GM19468 (cell line): Measurements from ENCODE around the gene DYNLRB1.
A peak's percentile ranks its signal among the peaks of the same experiment; 100 is the strongest.

Experiments
- ATAC-seq: cut with Tn5 transposase; IDR thresholded peaks from one replicate; pipeline ENCODE4 v1.9.1; 2021; ENCODE audit warnings: mild to moderate bottlenecking, moderate library complexity, moderate number of reproducible peaks; ENCODE audit not compliant: unreplicated experiment; ENCODE audit errors: extremely low read depth

Gene DYNLRB1

DNA sequence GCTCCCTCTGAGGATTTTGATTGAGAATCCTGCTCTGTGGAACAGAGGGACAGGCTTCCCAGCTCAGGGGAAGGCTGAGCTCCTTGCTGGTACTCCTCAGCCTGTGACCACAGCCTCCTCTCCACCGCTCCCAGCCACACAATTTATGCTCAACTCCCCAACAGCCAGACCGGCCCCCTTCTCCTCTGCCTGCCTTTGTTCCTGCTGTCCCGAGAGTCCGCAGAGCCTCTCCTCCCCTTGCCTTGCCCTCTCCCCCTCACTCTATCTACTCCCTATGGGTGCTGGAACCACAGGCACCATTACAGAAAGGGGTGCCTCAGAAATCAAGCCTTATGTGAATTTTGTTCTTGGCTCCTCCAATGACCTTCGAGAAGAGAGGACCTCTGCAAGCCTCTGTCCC, 58.2 kb downstream of the DYNLRB1 start:
- ATAC-seq, result no peak

DNA sequence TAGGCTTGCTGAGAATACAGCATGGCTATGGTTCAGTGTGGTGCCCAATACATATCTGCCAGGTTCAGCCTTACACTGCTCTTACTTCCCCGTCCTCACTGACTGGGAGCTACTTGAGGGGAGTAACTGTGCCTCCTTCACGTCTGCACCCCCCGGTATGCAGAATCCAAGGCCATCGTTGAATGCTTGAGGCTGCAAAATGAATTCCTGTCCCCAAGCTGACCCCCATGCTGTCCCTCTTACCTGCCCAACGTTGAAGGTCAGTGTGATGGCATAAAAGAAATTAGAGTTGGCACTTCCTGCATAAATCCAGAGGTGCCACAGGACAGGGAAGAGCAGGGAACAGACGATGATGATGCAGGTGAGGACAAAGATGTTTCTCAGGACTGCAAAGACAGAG, 58.6 kb downstream of the DYNLRB1 start:
- ATAC-seq, result no peak

DNA sequence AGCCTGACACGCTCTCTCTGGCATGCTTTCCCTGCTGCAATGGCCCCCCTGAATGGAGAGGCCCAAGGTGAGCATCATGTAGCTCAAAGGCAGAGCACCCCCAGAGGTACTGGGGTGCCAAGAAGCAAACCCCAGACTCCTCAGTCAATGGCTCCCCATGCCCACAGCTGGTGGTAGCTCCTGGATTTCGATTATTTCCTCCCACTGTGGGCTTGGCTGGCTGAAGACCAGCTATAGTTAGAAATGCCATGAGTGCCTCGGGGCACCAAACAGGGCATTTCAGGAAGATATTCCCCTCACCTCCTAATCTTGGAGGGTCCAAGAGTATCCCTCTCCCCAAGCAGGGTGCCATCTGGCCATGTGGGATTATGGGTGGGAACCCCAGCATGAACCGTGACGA, 59.0 kb downstream of the DYNLRB1 start:
- no peak for ATAC-seq

DNA sequence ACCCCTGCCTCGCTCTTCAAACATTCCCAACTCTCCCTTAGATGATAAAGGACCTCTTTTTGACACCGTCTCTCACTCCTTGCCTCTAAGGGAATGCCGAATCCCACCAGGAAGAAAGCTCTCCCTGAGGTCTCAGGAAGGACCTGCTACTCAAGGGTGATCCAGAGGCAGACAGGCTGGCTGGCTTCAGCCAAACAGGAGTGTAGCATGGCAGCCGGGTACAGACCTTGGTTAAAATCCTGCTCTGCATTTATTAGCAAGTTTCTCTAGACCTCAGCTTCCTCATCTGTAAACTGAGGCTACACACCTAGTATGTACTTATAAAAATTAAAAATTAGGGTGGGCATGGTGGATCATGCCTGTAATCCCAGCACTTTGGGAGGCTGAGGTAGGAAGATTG, 59.5 kb downstream of the DYNLRB1 start:
- no peak for ATAC-seq

DNA sequence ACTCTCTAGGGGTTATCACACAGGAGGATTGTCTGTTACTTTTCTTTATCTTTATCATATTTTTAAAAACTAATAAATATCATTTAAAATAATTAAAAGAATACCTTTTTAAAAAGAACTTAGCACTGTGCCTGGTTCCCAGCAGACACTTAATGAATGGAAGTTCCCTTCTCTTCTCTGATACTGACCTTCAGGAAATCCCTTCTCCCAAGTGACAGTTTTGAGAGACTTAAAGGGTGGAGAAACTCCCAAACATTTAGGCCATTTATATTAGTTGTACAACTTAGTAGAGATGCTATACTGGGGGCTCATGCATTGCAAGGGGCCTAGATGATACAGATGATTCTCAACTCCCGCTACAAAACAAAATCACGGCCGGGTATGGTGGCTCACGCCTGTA, 60.8 kb downstream of the DYNLRB1 start:
- ATAC-seq, result no peak

DNA sequence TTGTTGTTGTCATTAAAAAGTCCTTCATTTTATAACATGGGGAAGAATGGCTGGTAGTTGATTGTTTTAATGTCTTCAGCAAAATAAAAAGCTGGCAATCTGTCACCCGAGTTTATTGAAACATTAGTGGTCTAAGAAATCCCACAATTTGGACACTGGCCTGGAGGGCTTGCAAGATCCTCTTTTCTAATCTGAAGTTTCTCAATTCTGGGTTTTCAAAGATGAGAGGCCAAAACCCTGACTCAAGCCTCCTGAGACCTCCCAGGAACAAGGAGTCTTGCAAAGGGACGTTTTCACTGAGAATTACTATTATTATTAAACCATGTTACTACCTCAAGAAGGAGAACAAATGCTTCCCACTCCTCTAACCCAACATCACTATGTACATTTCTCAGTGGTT, 61.8 kb downstream of the DYNLRB1 start:
- no peak for ATAC-seq

DNA sequence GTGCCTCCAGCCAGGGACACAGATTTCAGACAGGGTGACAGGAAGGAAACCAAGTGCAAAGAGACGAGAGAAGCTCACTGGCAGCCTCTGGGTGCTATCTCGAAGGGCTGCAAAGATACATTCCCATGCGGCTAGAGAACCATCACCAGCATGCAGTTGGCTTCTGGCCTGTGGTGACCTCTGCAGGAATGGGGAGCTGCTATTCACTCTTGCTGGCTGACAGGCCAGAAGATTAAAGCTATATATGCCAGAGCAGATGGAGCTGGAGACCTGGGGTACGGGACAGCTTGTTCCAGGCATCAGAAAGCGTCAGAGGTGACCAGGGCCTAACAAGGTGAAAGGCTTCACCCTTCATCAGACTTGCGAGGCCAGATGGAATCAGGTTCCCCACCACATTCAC, 62.3 kb downstream of the DYNLRB1 start:
- no peak for ATAC-seq

DNA sequence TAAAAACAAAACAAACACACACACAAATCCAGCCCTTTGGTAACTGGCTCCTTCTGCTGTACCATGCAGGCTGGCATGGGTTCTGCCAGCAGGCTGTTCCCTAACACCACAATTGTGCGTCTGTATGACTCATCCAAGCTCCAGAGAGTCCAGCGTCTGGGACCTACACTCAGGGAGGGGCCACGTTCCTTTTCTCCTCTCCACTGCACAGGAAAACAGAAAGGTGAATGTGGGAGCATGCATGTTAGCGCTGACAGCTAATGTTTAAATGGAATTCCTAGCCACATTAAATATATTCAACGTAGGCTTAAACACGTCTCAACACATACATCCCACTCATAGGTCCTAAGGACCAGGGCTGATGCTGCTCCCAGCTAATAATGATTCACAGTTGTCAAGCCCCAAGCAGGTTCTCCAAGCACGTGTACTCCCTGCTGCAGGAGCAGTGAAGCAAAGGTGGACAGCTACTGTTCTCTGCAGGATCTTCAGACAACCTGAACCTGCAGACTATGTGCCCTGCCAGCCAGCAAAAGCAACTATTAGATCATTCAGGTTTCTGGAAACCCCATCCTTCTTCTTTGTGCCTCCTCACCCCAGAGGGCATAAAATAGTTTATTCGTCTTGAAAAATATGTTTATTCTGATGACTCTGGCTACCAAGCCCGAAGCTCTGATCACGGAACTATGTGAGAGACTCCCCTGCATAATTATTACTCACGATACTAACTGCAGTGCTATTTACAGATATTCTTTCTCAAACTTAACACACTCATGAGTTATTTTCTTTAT, 63.2 kb downstream of the DYNLRB1 start:
- no peak for ATAC-seq

DNA sequence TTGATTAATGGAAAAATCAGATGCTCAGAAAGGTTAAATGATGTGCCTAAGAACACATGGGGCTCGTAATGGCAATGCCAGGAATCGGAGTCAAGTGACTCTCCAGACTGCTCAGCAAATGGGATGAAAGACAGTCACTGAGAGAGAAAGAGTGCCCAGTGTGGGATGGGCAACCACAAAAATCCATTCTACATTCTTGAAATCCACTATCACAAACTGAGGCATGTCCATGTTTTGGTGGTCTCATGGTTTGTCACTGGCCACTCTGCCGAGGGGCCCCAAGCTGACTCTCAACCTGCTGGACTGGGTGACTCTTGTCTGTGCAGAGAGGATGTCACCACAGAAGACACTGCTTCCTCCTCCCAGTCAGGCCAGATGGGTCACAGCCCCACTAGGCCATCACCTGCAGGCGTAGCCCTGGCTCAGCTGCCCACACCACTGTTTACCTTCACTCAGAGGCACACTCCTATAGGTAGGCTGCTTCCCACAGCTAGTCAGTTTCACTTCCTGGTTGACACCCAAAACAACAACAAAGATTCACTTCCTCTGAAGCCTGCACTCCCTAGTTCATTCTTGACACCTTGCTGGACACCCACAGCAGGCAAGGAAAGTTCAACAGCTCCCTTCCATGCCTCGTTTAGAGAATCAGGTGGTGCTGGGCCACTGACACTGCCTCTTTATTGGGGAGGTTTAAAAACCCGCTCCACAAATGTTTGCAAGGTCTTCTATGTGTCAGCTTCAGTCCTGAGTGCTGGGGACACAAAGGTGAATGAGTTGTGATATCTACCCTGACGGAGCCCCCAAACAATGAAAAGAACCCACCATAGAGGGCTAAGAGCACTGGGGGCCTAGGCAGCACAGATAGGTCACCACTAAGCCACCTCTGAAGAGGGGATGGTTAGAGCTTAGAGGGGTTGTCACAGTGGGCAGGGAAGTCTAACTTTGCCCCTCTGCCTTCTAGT, 64.0 kb downstream of the DYNLRB1 start:
- peak; percentile 64 for ATAC-seq

DNA sequence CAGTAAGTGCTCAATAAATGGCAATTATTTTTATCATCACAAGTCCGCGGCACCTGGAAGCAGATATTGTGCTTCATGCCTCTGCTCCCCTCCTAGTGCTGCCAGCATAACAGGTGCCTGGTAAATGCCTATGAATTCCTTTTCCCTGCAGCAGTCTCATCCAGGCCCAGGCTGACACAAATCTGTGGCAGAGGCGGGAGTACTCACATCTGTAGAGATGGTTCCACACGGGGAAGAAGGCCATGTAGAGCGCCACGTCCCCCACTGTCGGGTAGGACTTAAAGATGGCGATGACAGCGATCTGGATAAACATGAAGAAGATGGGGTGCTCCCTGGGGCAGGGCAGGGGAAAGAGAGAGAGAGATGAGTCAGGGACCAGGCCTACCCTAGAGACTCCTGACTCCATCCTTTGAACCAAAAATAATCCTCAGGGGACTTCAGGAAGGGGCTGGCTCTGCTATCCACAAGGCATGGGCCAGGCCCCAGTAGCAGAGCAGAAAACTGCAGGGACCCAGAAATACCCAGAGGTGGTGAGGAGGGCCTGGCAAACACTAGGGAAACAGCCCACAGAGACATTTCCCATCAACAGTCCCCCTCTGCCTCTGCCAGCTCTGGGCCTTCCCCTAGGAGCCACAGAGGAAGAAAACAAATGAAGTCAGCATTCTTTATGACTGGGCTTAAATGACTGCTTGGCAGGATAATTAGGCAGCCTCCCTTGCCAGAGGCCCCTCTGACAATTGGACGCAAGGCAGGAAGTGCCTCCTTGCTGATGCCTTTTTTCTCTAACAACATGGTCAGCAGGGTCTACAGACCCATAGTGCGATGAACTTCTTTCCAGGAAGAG, 65.3 kb downstream of the DYNLRB1 start:
- no peak for ATAC-seq

DNA sequence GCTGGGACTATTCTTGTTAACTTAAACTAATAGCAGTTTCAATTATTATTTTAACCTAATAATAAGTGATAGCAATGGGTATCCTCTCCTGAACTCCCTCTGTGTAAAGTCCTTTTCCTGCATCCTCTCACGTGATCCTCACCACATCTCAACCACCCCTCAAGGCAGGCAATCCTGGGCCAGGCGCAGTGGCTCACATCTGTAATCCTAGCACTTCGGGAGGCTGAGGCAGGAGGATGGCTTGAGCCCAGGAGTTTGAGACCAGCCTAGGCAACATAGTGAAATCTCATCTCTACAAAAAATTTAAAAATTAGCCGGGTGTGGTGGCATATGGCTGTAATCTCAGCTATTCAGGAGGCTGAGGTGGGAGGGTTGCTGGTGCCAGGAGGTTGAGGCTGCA, 66.0 kb downstream of the DYNLRB1 start:
- ATAC-seq, result no peak

DNA sequence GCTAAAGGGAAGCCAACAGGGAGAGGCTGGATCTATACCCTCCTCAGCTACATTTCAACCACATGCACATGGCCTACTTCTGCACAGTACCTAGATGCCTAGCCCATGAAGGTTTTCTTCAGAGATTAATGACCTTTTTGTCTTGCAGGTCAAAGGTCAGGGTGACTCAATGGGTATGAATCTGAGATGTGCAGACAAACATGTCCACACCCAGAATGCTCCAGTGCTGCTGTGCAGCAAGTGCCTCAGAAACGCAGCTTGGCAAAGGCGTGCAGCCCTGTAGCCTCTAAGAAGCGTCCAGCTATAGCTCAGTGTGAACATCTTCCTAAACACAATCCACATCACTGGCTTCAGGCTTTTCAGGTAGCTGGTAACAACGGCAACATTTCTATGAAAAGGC, 66.7 kb downstream of the DYNLRB1 start:
- ATAC-seq, result no peak

DNA sequence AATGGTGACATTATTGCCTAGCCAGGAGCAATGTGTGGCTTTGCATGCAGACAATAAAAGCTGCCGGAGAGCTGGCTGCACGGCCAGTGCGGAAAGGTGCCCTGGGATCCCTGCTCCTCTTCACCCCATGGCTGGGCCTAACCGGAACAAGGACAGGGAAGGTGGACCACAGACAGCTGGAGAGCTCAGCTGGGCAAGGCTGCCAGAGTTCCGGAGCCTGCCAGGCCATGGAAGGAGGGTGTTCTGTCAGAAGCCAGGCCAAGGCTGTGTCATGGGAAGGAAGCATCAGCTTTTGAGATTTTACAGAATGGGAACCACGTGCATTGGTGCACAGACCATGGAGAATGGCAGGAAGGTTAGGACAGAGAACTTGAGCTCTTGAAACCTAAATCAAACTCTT, 67.3 kb downstream of the DYNLRB1 start:
- no peak for ATAC-seq

DNA sequence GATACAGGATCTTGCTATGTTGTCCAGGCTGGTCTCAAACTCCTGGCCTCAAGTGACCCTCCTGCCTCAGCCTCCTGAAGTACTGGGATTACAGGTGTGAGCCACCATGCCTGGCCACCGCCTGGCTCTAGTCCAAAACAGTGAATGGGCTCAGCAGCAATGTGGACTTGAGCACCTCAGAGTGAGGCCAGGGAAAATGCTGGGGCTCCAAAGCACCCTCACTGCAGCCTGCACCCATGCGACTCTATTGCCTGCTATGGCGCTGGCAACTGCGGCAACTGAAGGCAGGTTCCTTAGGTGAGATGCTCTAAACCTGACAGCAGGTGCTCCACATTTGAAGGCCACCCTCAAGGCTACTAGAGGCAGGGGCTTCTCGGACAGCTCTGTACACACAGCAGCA, 68.8 kb downstream of the DYNLRB1 start:
- ATAC-seq, result no peak

DNA sequence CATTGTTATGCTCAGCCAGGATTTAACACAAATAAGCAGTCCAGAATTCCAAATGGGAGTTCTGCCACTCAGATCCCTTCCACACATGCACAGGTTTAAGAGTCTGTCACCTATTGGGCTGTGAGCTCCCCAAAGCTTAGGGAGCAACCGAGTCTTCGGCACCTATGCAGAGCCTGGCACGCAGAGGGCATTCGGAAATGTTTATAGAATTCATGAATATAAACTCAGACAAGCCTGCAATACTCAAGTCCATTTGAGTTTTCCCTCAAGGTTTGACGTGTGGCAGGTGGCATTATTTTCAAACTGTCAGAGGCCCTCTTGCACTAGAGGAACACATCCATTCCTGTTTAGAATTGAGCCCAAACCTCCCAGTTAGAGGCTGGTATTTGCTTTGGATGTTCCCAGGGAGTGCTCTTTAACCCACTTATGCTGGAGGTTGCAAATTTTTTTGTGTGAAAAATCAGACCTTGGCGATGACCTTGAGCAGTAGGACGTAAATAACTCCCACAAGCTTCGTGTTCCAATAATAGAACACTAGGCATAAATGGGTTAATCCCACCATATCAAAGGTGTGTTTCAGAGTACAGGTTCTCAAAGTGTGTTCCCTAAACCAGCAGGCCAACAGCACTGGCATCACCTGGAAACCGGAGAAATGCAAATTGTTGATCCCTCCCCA, 70.4 kb downstream of the DYNLRB1 start:
- ATAC-seq, result no peak
